ENCODE data around the gene AHDC1.

The AHDC1 gene

DNA sequence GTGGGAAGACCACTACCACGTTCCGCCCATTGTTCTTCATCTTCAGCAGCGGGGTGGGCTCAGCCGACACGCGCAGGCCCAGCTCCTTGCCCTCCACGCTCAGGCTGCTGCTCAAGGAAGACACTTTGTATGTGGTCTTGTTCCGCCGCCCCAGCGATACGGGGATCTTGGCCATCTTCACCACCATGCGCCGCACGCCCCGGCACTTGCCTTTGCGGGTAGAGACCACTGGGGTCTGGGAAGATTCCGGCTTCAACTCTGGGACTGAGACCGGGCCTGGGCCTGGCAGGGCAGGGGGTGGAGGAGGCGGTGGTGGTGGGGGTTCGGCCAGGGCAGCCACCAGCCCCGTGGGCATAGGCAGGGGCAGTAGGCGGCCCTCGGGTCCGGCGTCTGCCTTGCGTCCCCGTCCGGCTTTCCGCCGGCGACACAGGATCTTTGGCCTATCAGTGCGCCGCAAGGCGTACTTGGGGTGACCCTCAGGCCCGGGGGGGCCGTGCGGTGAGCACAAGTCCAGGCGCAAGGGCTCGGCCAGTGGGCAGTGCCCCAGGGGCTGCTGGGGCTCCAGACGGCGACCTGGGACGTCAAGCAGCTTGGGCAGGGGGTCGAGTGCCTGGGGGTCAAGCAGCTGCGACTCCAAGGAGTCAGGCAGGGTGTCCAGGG is 53.3 kb downstream of the AHDC1 start:
- TF ChIP-seq, protein P1, sequence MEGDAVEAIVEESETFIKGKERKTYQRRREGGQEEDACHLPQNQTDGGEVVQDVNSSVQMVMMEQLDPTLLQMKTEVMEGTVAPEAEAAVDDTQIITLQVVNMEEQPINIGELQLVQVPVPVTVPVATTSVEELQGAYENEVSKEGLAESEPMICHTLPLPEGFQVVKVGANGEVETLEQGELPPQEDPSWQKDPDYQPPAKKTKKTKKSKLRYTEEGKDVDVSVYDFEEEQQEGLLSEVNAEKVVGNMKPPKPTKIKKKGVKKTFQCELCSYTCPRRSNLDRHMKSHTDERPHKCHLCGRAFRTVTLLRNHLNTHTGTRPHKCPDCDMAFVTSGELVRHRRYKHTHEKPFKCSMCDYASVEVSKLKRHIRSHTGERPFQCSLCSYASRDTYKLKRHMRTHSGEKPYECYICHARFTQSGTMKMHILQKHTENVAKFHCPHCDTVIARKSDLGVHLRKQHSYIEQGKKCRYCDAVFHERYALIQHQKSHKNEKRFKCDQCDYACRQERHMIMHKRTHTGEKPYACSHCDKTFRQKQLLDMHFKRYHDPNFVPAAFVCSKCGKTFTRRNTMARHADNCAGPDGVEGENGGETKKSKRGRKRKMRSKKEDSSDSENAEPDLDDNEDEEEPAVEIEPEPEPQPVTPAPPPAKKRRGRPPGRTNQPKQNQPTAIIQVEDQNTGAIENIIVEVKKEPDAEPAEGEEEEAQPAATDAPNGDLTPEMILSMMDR (IDR thresholded peaks at IDR 0.05; ENCODE audit: insufficient read depth, low read length, missing control alignments), result no peak
- ChIA-PET CTCF (interaction anchor here (9.6 to 27.5 kb wide), 2 partner anchors 10 to 49 kb away, joined by 220 to 689 read pairs; partner anchors contain the start of gene AHDC1), POLR2A (no interaction called here)
- H3K4me3 ChIP-seq (ENCODE audit: low read depth, low read length), result no peak overlapping the region
- DNase-seq (ENCODE audit: low read depth, low spot score), result no peak

DNA sequence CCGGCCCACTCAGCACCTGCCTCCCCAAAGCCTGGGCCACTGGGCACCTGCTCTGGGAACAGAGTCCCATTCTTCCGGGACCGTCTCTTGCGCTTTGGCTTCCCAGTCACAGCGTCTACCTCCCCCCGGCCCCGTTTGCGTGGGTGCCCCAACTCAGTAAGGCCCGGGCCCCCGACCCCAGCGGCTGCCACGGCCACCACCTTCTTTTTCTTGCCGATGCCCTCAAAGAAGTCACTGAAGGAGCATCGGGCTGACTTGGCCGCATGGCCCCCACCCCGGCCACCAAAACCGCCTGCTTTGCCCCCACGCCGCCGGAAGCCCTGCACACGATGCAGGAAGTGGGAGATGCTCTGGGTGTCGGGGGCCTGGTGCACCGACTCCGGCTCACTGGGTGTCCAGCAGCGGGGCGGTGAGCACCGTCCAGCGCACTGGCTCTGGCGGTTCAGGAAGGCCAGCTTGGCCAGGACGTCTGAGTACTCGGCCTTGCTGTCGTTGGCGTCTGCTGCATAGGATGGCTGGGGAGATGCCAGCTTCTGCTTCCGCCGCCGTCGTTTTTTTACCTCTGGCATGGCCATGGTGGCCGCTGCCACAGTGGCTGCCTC is 54.0 kb downstream of the AHDC1 start:
- POLR2A ChIA-PET, result interaction anchor here (1.3 kb wide), 1 partner anchor 8 kb away, joined by 3 read pairs; no protein-coding TSS in a partner anchor
- no peak overlapping the region for H3K4me3 ChIP-seq (ENCODE audit: low read depth, low read length)
- CTCF ChIA-PET, result interaction anchor here (9.6 to 17.6 kb wide), 2 partner anchors 5 to 9 kb away, joined by 220 read pairs; no protein-coding TSS in a partner anchor
- DNase-seq (ENCODE audit: low read depth, low spot score), result no peak
- TF ChIP-seq, protein P1 (IDR thresholded peaks at IDR 0.05; ENCODE audit: insufficient read depth, low read length, missing control alignments), result no peak

DNA sequence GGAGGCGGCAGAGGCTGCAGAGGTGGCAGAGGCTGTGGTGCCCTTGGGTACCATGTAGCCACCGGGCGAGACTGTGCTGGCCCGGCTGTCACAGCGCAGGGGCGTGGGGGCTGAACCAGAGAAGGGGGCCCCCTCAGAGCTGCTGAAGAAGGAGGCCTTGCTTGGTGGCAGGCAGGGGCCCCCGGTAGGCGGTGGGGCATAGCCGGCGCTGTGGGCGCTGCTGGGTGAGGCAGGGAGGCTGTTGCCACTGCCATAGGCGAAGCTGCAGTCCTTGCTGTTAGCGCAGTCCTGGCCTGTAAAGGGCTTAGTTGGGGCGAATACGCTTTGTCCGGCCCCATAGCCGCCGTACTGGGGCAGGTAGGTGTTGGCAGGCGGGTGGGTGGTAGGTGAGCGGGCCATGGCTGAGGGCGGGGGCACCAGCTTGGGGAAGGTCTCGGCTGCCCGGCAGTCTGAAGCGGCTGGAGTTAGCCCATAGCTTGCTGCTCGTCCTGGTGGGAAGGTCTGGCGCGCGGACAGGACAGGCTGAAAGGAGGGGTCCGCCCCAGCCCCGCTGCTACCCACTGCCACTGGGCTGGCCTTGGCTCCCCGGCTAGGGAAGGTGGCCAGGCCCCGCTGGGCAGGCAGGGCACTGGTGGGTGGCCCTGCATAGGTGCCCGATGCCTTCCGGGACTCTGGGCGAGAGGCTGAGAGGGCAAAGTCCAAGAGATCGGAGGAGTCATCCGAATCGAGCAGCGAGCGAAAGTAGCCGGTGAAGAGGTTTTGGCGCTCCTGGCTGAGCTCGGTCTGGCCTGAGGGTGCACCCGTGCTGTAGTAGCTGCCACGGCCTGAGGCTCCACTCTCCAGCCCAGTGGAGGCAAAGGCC is 54.9 kb downstream of the AHDC1 start:
- POLR2A ChIA-PET, result interaction anchor here (1.3 kb wide), 1 partner anchor 9 kb away, joined by 3 read pairs; no protein-coding TSS in a partner anchor
- TF ChIP-seq, protein P1 (IDR thresholded peaks at IDR 0.05; ENCODE audit: insufficient read depth, low read length, missing control alignments), result no peak
- DNase-seq (ENCODE audit: low read depth, low spot score), result no peak
- CTCF ChIA-PET, result interaction anchor here (0.7 to 17.6 kb wide), 2 partner anchors 5 to 50 kb away, joined by 3 to 220 read pairs; no protein-coding TSS in a partner anchor
- no peak overlapping the region for H3K4me3 ChIP-seq (ENCODE audit: low read depth, low read length)

DNA sequence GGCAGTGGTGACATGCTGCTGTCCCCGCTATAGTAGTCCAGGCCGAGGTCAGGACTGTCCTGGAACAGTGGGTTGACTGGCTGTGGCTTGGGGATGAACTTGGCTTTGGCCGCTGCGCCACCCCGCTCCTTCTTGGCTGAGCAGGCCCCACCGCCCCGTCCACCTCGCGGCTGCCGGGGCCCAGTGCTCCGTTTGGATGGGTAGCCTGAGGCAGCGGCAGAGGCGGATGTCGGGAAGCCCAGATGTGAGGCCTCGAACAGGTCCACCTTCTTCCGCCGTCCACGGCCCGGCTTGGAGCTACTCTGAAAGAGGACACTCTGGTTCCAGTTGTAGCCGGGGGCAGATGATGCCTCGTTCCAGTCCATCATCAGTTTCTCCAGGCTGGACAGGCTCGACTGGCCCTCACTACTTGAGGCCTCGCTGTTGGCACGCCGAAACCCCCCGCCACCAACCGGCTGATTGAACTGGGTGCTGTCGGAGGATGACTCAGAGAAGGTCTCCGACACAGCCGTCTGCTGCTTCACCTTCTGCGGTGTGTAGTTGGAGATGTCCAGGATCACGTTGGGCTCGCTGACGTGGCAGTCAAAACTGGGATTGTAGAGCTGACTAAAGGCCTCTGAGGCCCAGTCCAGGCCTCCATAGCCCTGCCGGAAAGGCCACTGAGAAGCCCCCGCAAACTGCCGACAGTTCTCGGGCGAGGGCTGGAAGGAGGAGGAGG is 55.6 kb downstream of the AHDC1 start:
- CTCF ChIA-PET, result interaction anchor here (0.7 to 17.6 kb wide), 3 partner anchors 6 to 51 kb away, joined by 3 to 220 read pairs (median 6); no protein-coding TSS in a partner anchor
- TF ChIP-seq, protein P1 (IDR thresholded peaks at IDR 0.05; ENCODE audit: insufficient read depth, low read length, missing control alignments), result no peak
- POLR2A ChIA-PET, result no interaction called here

DNA sequence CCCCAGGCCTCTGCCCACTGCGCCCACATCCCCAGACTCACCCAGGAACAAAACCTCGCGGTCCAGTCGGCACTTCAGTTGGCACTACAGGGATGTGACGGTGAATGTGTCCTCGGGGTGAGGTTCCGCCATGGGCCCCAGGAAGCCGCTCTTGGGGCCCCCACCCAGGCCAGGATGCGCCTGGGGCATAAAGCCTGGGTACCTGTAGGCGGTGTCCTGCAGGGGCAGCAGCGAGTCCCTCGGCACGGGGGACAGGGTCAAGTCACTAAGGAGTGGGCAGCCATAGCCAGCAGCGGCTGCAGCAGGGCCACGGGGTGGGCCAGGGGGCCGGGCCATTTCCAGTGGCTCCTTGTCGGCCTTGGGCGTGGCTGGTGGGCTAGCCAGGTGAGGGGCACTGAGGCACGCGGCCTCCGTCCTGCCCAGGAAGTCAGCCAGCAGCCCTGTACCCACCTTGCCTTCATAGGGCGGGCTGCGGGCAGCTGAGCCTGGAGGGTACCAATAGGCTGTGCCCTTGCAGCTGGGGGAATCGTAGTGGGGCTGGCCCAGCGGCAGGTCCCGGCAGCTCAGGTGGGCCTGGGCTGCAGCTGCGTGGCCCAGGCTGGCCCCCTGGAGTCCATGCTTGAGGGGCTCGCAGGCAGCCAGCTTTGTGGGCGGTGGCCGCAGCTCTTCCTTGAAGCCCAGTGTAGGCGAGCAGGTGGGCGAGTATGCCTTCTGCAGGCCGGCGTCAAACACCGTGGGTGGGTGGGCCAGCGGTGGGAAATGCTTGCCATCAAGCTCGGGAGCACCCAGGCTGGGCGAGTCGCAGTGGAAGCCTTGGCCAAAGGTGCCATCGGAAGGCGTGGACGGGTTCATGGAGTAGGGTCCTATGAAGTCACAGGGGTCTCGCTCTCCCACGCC is 56.5 kb downstream of the AHDC1 start:
- no peak for DNase-seq (ENCODE audit: low read depth, low spot score)

More for the DNA sequence above, 55.6 kb downstream of the AHDC1 start:
- no peak for DNase-seq (ENCODE audit: low read depth, low spot score)
- H3K4me3 ChIP-seq (ENCODE audit: low read depth, low read length), result no peak overlapping the region

More for the DNA sequence above, 56.5 kb downstream of the AHDC1 start:
- TF ChIP-seq, protein P1 (IDR thresholded peaks at IDR 0.05; ENCODE audit: insufficient read depth, low read length, missing control alignments), result no peak
- ChIA-PET CTCF (interaction anchor here (0.6 to 17.6 kb wide), 3 partner anchors 7 to 64 kb away, joined by 3 to 220 read pairs (median 6); no protein-coding TSS in a partner anchor), POLR2A (no interaction called here)
- H3K4me3 ChIP-seq (ENCODE audit: low read depth, low read length), result no peak overlapping the region
